Stimulated activated memory B cell treated with anti-CD40 and anti-IgM and Interleukin-4, amounts not matched to agents 10 μg/mL and 1 μg/mL and 100 μg/mL, for 72 hours (primary cell): Measurements from ENCODE around the gene GBGT1.
A peak's percentile ranks its signal among the peaks of the same experiment; 100 is the strongest.

Experiments
- ATAC-seq: fragments of 150-1000 bp; cut with Tn5 transposase; 2 replicates; pipeline ENCODE4 v1.10.0; 2021
- H3K27ac Mint-ChIP-seq: one replicate; pipeline ENCODE4 v1.8.0; 2022; ENCODE audit warnings: mild to moderate bottlenecking, mixed read lengths
- H3K27me3 Mint-ChIP-seq: one replicate; pipeline ENCODE4 v1.8.0; 2022; ENCODE audit warnings: mixed read lengths
- H3K36me3 Mint-ChIP-seq: one replicate; pipeline ENCODE4 v1.8.0; 2022; ENCODE audit warnings: mixed read lengths
- H3K4me1 Mint-ChIP-seq: one replicate; pipeline ENCODE4 v1.8.0; 2022; ENCODE audit warnings: mixed read lengths
- H3K4me3 Mint-ChIP-seq: one replicate; pipeline ENCODE4 v1.8.0; 2022; ENCODE audit warnings: mild to moderate bottlenecking, moderate library complexity, mixed read lengths
- H3K9me3 Mint-ChIP-seq: one replicate; pipeline ENCODE4 v1.8.0; 2022; ENCODE audit warnings: mixed read lengths

The GBGT1 gene

DNA sequence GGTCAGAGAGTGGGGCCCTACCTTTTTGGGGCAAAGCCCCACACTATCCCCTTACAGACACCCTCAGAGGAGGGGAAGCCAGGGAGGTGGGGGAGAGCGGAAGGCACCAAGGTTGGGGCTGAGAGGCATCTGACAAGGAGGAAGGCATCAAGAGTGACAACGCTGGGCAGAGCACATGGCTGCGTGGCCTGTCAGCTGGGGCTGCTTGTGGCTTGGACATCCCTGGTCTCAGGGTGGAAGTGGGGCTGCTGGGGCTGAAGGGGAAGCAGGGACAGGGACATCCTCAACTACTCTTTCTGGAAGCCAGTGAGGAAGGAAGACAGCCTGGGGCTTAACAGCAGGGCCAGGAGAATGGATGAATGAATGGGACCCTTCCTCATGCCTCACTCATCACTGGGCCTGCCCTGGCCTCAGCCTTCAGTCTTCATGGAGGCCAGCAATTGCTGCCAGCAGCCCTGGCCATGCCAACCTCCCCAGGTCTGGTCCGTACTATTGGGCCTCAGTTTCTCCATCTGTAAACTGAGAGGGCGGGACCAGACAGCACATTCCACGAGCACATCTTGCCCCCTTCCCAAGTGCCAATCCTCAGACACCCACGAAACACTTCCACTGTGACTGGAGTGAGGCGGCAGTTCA is 41.7 kb downstream of the GBGT1 start:
- H3K9me3 Mint-ChIP-seq, result no peaks in the 10 kb centered on the region
- ATAC-seq, result peak; percentile 0
- no peaks in the 10 kb centered on the region for H3K27me3 Mint-ChIP-seq
- H3K36me3 Mint-ChIP-seq, result no peaks in the 10 kb centered on the region
- peaks cover 79% of the 10 kb centered on the region for H3K4me1 Mint-ChIP-seq
- H3K27ac Mint-ChIP-seq, result peak overlapping the region; percentile 88
- peak overlapping the region; percentile 68 for H3K4me3 Mint-ChIP-seq

DNA sequence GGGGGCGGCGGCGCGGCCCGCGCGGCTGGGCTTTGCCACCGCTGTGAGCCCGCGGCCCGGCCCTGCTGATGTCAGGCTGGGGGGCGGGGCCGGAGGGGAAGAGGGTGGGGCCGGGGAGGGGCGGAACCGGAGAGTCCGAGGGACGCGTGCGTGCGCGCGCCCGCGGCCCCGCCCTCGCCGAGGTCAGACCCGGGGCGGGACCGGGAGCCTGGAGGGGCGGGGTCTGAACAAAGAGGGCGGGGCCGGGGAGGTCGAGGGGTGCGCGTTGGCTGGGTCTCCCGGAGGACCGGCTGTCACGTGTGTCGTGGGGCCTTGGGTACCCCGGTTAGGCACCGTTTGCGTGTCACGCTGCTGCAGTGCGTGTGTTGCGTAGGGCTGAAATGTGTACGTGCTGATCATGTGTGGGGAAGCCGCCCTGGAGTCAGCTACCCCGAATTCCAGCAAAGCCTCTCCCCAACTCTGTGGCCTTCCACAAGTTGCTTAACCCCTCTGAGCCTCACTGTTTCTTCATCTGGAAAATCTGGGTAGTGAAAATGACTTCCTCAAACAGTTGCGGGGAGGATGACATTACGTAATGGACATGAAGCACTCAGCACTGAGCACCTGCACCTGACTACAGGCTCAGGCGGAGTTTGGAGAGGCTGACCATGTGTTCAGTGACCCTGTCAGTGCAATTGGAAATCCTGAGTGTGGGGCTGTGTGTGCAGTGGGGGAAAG is 42.4 kb downstream of the GBGT1 start, which contains the start of gene RALGDS:
Gene RALGDS, minus strand, starts transcription at position 43 of the 717 bp plus-strand sequence. CDS start 86 bp downstream, outside the sequence.
- H3K36me3 Mint-ChIP-seq, result no peaks in the 10 kb centered on the region
- peak within 1 kb of the TSS; percentile 88 for H3K27ac Mint-ChIP-seq
- H3K9me3 Mint-ChIP-seq, result no peaks in the 10 kb centered on the region
- peaks cover 79% of the 10 kb centered on the region for H3K4me1 Mint-ChIP-seq
- no peaks in the 10 kb centered on the region for H3K27me3 Mint-ChIP-seq
- H3K4me3 Mint-ChIP-seq, result peak within 1 kb of the TSS; percentile 79
- peak; percentile 88 for ATAC-seq

DNA sequence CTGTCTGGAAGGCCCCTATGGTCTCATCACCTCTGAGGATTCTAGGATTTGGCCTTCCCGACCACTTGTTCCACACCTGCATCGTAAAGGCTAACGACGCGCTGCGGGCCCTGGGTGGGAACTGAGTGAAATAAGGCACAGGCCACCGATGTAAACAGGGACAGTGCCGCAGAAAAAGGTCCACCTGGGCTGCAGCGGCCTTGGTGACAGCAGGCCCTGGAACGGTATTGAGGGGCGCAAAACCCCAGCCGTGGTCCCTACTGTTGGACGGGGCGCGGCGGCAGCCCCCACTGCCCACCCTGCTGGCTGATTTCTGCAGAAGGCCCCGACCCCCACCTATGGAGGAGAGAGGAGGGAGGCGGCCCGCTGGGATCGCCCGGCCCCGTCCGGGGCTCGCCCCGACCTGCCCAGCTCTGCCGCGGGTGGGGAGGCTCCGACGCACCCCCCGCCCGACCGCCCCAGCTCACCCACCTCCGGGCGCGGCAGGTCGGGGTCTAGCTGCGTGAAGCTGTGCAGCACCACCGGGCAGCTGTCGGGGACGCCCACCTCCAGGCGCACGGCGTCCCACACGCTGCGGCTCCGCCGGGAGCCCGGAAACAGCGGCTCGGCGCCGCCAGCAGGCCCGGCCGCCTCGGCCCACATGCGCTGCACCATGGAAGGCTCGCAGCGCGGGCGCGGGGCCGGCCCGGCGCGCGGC is 43.1 kb downstream of the GBGT1 start:
- peak; percentile 47 for ATAC-seq
- H3K27ac Mint-ChIP-seq, result peak overlapping the region; percentile 44
- H3K4me1 Mint-ChIP-seq, result peaks cover 79% of the 10 kb centered on the region
- no peaks in the 10 kb centered on the region for H3K9me3 Mint-ChIP-seq
- no peaks in the 10 kb centered on the region for H3K27me3 Mint-ChIP-seq
- peak overlapping the region; percentile 79 for H3K4me3 Mint-ChIP-seq
- H3K36me3 Mint-ChIP-seq, result no peaks in the 10 kb centered on the region

DNA sequence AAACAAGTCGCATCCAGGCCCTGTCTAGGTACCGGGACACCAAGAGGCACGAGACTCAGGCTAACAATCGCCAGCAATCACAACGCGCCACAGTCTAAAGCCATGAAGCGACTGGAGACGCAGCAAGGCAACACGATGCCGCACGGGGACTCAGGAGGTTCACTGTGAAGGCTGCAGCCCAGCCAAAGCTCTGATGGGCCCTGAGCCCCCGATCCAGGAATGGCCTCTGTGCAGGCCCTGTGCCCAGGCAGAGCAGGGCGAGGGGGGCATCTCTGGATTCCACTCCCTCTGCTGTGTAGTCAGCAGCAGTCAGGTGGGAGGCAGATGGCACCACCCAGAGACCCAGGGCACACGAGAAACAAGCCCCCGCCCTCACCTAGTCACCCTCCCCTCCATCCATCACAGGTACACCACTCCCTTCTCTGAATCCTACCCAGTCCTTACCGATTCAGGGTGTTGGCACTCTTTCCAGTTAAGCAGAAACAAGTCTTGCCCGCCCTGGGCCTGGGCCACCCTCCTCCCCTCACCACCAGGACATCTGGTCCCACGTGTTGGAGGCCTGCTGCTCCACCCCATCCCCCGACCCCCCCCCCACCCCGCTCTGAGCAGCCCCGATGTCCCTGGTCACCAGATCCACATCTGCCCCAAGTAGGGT is 43.7 kb downstream of the GBGT1 start:
- H3K27ac Mint-ChIP-seq, result peak overlapping the region; percentile 44
- peaks cover 80% of the 10 kb centered on the region for H3K4me1 Mint-ChIP-seq
- no peak for ATAC-seq
- H3K36me3 Mint-ChIP-seq, result no peaks in the 10 kb centered on the region
- H3K9me3 Mint-ChIP-seq, result no peaks in the 10 kb centered on the region
- no peaks in the 10 kb centered on the region for H3K27me3 Mint-ChIP-seq
- H3K4me3 Mint-ChIP-seq, result peak overlapping the region; percentile 79

DNA sequence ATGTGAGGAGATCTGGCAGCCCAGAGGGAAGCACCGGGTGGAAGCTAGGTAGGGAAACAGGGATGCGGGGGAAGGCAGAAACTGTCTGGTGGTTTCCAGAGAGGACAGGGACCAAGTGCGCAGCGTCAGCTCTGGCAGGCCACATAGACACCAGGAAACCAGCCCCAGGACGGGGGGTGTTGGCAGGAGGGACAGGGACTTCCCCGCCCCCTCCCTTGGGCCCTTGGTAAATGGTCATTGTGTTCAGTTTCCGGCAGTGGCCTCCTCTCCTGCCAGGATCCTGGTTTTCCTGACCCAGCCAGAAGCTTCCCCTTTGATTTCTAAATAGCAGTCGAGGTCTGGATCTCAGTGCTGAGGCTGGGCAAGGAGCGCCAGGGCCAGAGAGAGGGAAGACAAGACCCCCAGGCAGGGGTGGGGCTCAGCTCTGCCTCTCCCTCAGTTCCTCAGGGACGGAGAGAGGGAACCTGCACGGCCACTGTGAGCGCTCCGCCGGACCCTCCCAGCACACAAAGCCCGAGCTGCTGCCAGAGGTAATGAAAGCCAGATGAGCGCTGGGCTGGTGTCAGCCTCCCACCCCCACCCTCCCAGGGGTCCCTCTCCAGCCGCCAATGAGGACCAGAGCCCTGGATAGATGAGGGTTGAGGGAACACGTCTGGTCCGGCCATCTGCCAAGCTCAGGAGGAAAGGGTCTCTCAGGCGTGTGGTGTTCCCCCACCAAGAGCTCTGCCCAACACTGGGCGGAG is 44.4 kb downstream of the GBGT1 start:
- Mint-ChIP-seq H3K36me3 (no peaks in the 10 kb centered on the region), H3K4me3 (peak overlapping the region; percentile 54), H3K27ac (peak overlapping the region; percentile 69), H3K4me1 (peaks cover 80% of the 10 kb centered on the region), H3K9me3 (no peaks in the 10 kb centered on the region), H3K27me3 (no peaks in the 10 kb centered on the region)
- no peak for ATAC-seq

DNA sequence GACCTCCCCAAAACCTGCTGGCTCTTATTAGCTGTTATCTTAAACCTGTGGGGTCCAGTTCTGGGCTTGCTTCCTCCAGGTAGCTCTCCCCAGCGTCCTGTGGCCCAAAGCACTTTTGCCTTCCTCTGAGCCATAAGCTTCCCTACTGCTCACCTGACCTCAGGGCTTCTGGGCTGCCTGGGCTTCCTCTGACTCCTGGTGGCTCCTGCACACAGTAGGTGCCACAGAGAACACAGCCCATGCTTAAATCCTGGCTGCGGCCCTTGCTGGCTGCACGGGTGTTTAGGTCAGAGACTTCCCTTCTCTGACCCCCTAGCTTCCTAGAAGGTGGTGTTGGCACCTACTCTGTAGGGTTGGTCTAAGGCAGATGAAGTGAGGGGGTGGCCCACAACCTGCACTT is 45.1 kb downstream of the GBGT1 start:
- Mint-ChIP-seq H3K4me3 (peak overlapping the region; percentile 54), H3K27me3 (no peaks in the 10 kb centered on the region), H3K9me3 (no peaks in the 10 kb centered on the region), H3K27ac (peak overlapping the region; percentile 69), H3K4me1 (peaks cover 80% of the 10 kb centered on the region), H3K36me3 (no peaks in the 10 kb centered on the region)
- ATAC-seq, result no peak

DNA sequence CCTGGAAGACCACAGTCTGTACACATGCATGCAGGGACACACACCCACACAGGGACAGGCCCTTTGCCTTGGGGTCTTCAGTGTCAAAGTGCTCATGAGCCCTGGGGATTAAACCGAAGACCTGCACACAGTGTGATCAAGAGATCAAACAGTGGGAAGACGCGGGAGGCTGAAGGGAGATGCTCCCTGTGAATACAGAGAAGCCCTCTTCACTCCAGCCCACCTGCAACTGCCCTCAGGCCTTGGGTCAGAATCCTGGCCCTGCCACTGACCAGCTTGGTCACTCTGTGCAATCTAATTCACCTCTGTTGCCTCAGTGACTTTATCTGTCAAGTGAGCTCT is 45.6 kb downstream of the GBGT1 start:
- ATAC-seq, result no peak
- H3K4me1 Mint-ChIP-seq, result peaks cover 80% of the 10 kb centered on the region
- H3K27ac Mint-ChIP-seq, result peak overlapping the region; percentile 69
- no peak overlapping the region for H3K4me3 Mint-ChIP-seq
- no peaks in the 10 kb centered on the region for H3K36me3 Mint-ChIP-seq
- H3K9me3 Mint-ChIP-seq, result no peaks in the 10 kb centered on the region
- H3K27me3 Mint-ChIP-seq, result no peaks in the 10 kb centered on the region

DNA sequence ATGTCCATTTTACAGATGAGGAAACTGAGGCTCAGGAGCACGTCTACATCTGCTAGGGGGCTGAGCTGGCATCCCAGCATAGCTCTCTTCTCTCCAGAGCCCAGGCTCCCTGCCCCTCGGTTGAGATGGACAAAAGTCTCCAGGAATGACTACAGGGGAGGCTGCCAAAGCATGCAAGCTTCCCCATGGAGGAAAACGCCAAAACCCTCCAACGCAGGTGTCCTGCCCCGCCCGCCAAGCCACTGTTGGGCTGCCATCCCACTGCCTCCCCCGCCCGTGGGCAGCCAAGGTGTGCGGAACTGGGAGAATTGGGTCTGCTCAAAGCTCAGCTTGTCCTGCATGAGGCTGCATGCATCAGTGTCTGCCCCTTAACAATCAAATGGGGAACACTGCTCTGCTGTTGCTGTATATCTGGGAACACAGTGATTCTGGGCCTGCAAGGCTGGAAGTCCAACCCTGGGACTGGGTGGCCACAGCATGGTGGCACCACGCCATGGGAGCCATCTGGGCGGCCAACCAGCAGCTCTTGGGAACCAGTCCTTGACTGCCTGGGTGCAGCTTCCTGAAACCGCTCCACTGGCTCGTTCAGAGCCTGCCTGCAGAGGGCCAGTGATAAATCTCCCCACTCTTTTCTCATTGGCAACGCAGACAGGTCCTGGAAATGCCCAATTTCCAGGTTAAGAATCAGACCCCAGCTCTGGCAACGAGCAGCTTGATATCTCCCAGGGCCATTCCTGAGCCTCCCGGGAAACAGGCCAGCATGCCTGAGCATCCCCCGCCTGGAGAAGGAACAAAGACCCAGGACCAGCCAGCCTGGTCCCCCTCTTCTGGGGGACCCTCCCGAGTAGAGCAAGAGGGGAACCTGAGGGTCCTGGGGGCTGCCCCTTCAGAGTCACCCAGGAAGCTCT is 46.2 kb downstream of the GBGT1 start:
- H3K27ac Mint-ChIP-seq, result peak overlapping the region; percentile 69
- no peaks in the 10 kb centered on the region for H3K36me3 Mint-ChIP-seq
- H3K4me1 Mint-ChIP-seq, result peaks cover 86% of the 10 kb centered on the region
- no peaks in the 10 kb centered on the region for H3K9me3 Mint-ChIP-seq
- H3K4me3 Mint-ChIP-seq, result peak overlapping the region; percentile 3
- no peaks in the 10 kb centered on the region for H3K27me3 Mint-ChIP-seq
- ATAC-seq, result no peak

DNA sequence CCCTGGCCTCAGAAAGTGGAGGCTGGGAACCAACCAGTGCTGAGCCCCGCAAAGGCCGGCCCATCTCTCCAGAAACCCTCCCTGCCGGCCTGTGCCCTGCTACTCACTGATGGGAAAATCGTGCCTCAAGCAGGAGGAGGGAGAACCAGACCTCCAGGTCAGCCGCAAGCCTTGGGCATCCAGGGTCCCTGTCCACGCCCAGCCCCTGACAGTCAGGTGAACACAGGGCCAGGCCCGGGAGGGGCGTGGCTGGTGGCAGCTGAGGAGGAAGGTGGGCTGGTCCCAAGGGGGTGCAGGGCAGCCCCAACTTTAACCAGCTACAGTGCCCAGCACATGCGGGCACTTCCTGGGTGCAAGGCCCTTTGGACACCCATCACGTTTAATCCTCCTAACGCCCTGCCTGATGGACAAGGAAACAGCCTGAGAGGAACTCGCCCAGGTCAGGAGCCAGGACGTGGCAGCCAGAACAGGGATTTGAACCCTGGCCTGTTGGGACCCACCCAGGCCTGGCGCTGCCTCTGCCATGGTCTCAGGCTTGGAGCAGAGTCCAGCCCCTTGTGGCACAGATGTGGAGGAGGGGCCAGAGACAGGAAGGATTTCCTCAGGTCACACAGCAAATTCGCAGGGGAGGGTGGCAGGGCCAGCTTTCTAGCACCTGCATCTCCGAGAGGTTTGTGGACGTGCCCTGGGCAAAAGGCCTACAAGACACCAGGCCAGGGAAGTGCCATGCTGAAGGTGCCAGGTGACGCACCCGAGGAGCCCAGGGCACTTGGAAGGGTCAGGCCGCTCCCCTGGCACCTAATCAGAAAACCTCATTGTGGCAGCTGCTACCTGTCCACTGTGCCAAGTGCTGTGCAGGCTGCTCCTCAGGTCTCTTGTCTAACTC is 47.1 kb downstream of the GBGT1 start:
- Mint-ChIP-seq H3K4me1 (peaks cover 89% of the 10 kb centered on the region), H3K27me3 (no peaks in the 10 kb centered on the region), H3K9me3 (no peaks in the 10 kb centered on the region), H3K36me3 (no peaks in the 10 kb centered on the region), H3K4me3 (peak overlapping the region; percentile 70), H3K27ac (peak overlapping the region; percentile 95)
- ATAC-seq, result no peak

DNA sequence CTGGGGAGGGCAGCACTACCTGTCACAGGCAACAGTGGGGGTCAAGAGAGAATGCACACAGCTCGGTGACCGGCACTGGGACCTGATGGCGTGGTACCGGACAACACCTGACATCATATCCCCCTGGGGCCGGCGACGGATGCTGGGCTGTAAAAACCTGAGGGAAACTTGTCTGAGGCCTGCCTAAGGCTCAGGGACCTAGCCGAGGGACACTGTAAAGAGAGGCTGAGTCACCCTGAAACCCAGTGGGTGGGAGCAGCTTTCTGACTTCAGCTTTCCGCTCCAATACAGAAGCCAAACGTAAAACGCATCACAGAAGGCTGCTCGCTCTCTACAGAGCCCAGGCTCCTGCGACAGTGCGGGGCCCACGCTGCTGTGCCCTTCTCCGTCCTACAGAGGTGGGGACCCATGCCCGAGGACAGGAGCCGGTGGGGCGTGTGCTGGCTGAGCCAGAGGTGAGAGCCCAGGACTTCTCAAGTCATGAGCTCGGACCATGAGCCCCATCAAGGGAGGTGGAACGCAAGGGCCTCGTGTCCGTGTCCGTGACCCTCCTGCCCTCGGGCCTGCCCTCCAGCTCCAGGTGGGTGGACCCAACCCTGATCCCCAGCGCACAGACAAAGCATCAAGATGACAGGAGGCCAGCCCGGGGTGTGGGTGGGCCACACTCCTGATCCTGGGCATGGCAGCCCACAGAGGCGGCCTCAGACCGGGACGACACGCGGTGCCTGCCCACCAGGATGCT is 47.9 kb downstream of the GBGT1 start:
- Mint-ChIP-seq H3K27me3 (no peaks in the 10 kb centered on the region), H3K4me3 (peak overlapping the region; percentile 74), H3K4me1 (peaks cover 89% of the 10 kb centered on the region), H3K36me3 (no peaks in the 10 kb centered on the region), H3K27ac (peak overlapping the region; percentile 95), H3K9me3 (no peaks in the 10 kb centered on the region)
- ATAC-seq, result peak; percentile 88

DNA sequence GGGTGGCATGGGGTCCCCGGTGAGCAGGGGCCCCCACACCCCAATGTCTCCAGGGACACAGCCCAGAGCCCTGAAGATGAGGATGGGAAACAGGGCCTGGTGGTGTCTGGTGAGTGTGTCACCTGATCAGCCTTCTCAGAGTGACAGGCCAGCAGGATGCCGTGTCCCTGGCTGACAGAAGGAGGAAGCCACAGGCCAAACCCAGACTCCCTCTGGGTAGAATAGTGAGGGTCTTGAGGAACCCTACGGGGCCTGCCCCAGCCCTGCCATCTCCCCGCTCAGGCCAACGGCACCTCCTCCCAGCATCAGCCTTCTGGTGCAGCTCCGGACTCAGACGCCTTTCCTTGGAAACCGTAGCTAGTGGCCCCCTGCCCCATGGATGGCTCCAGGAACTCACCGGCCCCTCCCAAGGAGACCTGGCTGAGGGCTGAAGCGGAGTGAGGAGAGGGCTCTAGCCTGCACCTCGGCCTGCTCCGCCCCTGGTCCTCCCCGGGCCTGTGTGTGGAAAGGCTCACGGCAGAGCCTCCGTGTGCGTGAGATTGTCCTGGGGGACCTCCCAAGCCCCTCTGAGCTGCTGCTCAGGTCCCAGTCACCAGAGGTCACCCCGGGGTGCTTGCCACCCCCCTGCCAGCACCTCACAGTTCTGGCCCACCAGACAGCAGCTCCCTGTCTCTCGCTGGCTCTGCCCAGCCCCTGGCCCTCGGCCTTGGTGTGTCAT is 48.7 kb downstream of the GBGT1 start:
- Mint-ChIP-seq H3K4me3 (peak overlapping the region; percentile 74), H3K9me3 (no peaks in the 10 kb centered on the region), H3K27ac (peak overlapping the region; percentile 95), H3K27me3 (no peaks in the 10 kb centered on the region), H3K36me3 (peaks cover 4% of the 10 kb centered on the region), H3K4me1 (peaks cover 83% of the 10 kb centered on the region)
- ATAC-seq, result peak; percentile 53
